NCI-H1092 (cell line): ENCODE data around the gene HNRNPA3.
"Not testable (repeated sequence)": the region's sequence is repeated elsewhere in the genome, so short reads cannot be mapped to it uniquely, and the experiment has no call there.

Experiments used
- DNase-seq: peaks from one replicate; lab custom pipeline; 2025; lab: John Stamatoyannopoulos, UW

The HNRNPA3 gene

DNA sequence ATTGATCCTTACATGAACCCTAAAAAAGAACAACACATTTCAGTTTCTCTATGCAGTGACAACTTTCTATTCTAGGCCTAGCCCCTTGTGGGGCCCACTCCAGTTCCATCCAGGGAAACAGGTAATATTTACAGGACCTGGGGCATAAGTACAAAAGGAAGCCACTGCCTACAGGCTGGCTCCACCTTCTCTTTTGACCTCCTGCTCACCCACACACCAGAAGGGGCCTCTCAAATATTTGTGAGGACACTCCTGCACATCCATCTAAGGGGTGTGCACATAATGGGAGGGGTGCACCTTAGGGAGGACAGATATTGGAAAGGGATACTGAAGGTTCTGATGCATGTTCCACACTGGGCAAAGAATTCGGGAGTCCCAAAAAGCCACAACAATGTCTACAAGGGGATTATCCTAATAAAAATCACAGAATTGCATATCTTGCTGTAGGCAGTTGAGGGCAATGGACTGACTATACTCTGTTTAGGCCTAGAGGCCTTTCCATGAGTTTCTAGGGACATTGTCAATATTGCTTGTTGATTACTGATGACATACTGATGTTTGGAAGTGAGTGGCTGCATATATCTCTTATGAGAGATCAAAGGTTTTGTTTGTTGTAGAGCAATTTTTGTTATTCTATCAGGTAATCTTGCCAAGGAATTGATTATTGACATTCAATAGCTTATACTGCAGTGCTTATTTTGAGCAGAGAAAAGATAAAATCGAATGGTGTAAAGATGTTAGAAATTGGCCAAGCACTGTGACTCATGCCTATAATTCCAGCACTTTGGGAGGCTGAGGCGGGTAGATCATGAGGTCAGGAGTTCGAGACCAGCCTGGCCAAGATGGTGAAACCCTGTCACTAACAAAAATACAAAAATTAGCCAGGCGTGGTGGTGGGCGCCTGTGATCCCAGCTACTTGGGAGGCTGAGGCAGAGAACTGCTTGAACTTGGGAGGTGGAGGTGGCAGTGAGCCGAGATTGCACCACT lies 23.8 kb upstream of the HNRNPA3 start:
- no peak for DNase-seq

DNA sequence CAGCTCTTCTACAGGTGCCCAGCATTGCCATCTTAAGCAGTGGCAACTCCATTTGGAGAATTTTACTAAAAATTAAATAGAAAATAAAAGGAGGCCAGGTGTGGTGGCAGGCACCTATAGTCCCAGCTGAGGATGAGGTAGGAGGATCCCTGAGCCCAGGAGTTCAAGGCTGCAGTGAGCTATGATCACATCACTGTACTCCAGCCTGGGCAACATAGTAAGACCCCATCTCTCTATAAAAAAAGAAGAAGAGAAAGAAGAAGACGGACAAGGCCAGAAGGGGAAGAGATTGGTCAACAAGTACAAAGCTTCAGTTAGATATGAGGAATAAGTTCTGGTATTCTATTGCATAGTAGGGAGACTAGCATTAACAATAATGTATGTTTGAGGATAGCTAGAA lies 21.7 kb upstream of the HNRNPA3 start:
- no peak for DNase-seq

DNA sequence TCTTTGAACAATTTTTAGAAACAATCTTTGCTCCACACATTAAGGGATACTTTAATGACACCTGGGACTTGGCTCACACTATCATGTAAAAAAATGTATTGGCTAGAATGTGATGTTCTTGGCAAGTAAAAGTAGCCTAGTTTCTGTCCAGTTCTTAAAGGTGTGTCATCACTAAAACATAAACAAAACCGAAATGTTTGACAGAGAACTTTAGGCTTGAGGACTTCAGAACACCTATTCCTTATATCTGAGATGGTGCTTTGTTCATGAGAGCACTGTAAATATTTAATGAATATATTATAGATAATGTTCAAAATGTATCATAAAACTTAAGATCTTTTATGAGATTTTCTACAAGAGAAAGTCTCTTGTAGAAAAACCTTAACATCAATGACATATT lies 19.8 kb upstream of the HNRNPA3 start:
- DNase-seq: no peak

DNA sequence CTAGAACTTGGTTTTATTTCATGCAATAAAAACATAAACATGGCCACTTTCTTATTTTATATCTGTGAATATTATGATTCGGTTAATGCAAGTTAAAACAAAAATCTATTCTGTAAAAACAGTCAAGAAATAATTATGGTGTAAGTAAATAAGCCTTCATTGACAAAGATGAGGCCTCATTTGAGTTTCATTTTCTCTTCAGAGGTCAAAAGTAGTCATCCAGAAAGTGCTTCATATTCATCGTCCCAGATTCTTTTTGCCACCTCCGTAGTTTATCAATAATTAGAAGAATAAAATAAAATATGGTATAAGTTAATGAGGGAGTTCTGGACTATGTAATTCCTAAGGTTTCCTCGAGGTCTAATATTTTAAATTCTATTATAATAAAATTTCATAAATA lies 19.4 kb upstream of the HNRNPA3 start:
- DNase-seq: no peak

DNA sequence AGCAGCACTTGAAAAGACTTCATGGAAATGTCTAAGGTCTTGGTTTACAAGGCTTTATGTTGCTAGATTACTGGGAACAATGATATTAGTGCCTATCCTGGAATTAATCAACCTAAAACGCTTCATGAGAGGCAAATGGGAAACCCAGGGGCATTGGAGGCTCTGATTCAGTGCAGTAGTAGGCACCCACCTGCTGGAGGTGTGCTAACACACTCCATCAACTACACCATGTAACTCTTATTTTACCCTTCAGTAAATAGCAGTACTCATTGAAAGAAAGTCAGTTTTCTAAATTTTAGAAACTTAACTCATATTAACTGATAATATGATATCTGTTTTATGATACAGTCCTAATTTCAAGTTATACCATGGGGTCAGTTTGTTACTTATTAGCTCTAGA lies 17.4 kb upstream of the HNRNPA3 start:
- no peak for DNase-seq

DNA sequence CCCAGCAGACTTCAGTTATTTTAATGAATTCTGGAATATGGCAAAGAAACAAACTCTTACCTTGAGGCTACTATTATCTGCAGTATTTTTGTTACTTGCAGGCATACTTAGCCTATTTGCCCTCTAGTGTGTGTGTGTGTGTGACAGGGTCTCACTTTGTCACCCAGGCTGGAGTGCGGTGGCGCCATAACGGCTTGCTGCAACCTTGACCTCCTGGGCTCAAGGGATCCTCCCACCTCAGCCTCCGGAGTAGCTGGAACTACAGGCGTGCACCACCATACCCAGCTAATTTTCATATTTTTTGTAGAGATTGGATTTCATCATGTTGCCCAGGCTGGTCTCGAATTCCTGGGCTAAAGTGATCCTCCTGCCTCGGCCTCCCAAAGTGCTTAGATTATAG lies 12.2 kb upstream of the HNRNPA3 start:
- DNase-seq: not testable (repeated sequence)

DNA sequence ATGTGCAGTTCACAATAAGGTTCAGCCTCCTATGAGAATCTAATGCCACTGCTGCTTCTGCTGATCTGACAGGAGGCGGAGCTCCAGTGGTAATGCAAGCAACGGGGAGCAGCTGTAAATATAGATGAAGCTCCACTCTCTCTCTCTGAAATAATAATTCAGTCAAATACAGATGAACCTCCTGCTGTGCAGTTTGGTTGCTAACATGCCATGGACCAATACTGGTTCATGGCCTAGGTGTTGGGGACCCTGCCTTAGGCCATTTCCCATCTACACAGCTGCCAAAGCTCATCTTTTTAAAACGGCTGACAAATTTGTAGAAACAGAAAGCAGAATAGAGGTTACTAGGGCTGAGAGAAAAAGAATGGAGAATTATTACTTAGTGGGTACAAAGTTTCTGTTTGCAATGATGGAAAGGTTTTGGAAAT lies 10.7 kb upstream of the HNRNPA3 start:
- no peak for DNase-seq

DNA sequence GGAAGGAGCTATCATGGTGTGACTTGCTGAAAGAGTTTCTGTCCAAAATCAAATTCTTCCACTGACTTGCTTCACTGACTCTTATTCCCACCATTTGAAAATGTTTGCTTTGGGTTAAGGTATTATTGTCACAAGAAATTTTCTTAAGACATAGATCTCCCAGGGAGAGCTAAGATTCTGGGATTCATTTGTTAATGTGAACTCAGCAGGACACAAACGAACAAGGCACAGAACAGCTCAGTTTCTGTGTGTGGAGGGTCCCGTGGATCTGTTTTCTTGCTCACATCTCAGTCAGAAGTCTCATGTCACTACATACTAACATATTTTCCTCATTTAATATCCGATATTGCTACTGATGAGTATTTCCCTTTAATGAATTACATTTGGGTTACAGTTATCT lies 8.2 kb upstream of the HNRNPA3 start:
- no peak for DNase-seq

DNA sequence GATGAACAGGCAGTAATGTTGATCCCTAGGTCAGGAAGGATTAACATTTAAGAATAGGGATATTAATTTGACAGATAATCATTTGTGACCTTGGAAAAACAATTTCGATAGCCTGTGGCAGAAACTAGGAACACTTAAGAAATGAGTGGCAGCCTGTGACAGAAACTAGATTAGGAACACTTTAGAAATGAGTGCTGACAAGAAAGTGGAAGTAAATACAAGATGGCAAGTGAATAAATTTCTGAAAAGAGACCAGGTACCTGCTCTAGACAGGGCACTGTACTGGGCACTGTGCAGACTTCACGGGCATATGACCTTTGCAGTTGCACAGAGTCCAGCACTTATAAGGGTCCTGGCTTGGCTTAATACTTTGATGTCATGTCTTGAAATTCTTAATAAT lies 5.5 kb upstream of the HNRNPA3 start:
- no peak for DNase-seq

DNA sequence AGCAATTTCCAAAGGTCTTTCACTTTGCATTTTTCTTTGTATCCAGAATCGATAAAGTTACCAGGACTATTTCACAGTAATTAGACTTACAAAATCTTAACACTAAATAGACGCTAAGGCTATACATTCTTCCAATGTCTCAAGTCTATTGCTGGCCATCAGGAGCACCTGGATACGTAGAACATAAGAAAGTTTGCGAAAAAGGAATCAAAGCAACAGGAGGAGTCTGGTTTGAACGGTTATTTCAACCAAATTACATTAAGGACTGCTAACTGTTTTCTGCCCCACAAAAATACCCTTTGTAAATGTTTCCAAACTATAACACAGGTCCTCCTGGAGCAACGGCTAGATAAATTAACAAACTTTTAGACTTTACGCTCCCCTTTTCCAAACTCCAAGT lies 1.4 kb upstream of the HNRNPA3 start:
- DNase-seq: no peak

DNA sequence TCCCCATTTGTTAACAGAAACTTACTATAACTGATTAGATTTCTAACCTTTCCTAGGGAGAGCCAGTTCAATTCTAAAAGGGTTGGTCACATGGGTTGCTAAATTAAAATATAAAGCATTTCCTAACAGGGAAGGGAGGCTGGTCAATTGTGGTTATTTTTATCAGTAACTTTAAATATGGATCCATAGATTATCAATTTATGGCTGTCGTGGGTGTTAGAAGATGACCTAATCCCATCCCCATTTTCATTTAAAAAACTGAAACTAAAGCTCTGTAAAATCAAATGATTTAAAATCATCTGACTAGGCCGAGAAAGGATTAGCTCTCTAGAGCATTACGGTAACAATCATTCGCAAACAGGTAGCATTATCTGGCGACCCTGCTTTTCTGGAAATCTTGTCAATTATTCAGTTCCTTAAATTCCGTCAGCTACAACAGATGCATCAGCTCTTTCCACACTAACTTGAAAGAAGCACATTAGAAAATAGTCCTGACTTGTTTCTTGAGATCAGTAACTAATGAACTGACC lies 953 bp upstream of the HNRNPA3 start:
- DNase-seq: no peak

DNA sequence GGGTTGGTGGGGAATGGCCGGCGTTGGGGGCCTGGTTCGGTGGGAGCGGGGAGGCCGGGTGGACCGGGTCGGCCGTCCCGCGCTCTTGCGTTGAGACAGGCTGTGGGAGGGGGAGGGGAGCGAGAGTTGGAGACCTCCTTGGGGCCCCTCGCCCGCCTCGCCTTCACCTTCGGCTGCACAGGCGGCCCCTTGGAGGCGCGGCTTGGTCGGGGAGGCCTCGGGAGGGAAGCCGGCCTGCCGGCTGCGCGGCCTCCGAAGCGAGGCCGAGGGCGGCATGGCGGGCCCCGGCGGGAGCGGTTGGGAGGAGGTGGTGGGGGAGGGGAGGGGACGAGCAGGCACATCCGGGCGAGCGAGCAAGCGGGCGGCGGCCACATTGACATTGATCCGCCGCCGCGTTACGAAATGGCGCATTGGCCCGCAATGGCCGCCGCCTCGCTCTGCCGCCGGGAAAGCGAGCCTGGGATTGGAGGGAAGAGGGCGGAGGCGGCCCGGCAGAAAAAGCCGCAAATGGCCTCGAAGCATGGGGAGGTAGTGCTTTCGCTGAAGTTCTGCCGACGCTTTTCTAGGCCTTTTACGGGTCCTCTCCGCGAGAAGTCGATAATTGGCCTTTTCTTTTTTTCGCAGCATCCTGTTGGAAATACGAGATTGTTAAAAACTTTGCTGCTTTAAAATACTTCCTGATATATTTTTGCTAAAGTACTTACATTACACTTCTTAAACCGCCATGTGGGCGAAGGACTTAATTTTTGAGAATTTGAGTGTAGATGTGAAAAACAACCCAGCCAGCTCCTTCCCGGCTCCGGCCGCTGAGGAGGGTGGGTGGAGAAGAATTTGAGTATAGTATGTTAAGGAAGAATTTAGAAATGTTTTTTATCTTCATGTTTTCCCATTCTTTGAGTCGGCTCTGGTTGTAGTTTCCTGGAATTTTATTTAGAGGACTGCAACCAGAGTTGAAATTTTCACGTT lies 580 bp downstream of the HNRNPA3 start:
- peak; percentile 45 for DNase-seq

DNA sequence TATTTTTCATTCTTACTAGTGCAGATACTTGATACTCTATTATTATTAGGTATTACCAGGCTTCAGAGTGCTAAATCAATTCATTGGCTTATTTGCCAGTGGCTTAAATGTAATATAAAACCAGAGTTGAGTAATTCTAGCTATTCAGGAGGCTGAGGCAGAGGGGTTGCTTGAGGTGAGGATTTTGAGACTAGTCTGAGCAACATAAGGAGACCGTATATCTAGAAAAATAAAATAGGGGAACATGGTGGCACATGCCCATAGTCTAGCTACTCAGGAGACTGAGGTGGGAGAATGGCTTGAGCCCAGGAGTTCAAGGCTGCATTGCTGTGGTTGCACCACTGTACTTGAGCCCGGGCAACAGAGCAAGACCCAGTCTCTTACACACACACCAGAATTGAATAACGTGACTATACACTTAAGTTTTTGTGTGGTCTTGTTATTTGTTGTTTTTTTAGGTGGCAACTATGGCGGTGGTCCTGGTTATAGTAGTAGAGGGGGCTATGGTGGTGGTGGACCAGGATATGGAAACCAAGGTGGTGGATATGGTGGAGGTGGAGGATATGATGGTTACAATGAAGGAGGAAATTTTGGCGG lies 4.8 kb downstream of the HNRNPA3 start:
- no peak for DNase-seq

DNA sequence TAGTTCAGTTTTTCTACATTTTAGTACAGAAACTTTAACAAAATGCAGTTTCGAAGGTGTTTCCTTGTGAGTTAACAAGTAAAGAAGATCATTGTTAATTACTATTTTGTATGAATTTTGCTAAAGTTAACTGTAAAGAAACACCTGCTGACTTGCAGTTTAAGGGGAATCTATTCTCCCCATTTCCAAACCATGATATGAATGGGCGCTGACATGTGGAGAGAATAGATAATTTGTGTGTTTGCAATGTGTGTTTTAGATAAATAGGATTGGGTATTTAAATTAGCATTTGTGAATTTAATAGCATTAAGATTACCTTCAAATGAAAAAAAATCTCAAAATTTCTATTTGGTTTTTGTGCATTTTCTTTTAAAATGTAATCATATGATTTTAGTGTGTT lies 7.2 kb downstream of the HNRNPA3 start:
- DNase-seq: not testable (repeated sequence)

DNA sequence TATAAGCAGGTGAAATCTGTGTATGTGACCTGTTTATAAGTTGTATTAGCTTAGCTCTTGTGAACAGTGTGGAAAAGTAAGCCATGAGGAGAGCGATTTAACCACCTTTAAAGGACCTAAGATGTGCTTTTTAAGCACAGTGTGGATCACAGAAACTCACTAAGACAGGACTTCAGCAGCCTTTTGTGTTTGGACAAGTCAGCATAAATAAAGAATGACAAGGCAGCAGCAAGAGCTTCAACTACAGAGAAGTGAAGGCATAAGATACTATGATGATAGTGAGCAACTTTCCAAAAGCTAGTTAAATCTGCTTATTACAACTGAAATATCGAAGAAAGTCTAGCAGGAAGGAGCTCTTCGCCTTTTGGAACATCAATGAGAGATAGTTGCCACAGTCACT lies 8.9 kb downstream of the HNRNPA3 start:
- DNase-seq: no peak

DNA sequence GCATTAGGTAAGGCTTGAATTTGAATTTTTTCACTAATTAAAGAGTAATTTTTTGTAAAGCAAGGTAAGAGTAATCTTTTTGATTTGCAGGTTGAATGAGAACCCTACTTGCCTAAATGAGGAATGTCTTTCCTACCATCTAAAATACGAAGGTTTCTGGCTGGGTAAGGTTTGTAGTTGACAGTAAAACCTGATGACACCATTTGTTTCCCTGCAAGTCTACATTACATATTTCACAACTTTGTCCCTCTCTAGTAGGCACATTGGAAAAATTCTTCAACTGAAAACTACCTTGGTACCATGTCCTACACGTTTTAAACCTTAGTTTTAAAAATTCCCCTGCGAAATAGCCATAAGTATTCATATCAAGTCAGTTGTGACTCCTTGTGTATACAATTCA lies 9.4 kb downstream of the HNRNPA3 start:
- no peak for DNase-seq

DNA sequence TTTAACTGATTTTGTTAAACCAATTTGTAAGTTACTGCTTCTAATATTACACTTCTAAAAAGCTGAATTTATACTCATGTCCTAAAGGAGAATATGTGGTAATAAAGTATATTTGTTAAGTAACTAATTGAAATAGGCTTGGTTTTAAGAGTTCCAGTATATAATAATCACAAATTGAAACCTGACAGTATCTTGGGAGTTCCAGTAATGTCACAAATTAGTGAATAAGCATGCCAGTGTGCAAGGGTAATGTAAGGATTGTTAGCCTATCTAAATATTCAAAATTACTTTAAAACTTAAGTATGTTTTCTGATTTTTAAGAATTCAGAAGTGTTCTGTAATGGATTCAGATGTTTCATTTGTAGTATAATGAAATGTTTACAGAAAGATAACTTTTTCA lies 10.8 kb downstream of the HNRNPA3 start:
- not testable (repeated sequence) for DNase-seq

DNA sequence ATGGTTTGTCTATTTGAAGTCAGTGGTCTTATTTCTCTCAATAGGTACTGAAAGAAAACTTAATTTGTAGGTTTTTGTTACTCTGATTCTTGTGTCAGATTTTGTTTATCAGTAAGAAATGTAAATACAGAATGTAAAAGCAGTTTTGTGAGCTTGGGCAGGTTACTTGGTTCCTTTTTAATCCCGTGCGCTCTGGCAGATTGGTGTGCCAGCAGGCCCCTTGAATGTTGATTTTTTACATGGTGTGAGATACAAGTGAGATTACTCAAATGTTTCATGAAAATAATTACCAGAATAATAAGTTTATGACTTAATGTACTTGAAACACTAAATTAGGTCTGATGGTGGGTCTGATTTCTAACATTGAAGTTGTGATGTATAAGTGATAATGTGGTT lies 13.4 kb downstream of the HNRNPA3 start:
- no peak for DNase-seq

DNA sequence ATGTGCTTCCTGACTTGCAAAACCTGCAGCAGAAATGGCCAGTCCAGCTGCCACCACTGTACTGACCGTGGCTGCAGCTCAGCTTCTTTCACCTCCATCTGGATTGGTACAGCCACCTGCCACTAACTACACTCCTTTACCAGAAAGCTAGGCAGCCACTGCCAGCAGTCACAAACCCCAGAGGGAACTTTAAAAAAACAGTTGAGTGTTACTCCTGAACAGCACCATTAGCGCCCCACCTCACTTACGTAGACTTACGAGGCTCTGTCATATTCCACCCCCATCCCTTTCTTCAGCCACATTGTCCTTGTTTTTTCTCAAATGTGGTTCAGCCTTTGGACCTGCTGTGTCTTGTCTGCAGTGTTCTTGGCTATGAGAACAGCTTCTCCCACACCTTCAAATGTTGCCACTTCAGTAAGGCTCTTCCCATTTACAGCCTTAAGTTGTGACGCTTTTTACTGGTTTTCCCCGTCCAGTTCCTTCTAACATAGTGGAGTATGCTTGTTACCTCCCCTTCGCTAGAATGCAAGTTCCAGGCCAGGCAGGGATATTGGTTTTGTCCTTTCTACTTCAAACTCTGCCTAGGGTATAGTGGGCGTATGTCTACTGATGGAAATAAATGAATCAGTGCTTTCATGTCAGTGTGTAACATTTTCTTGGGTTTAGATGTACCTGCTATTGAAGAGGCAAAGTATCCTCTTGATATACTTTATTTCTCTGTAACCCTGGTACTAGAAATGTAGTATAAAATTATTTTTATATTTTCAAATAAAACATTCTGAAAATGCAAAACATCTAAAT lies 17.0 kb downstream of the HNRNPA3 start:
- no peak for DNase-seq

DNA sequence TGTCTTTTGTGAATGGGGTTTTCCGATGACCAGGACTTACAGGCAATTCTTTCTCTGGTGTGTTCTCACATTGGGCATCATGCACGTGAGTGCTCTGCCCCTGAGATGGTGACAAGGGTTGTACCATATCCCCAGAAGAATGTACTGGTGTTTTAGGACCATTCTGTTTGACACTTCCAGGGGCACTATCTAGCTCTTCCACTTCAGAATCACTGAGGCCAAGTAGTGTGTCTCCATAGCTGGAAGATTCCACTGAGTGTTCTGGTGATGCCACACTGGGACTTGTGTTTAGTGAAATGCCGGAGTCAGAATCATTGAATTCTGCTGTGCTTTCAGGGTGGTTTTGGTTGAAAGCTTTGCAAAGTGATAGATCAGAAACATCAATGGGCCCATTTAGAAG lies 18.7 kb downstream of the HNRNPA3 start:
- no peak for DNase-seq

DNA sequence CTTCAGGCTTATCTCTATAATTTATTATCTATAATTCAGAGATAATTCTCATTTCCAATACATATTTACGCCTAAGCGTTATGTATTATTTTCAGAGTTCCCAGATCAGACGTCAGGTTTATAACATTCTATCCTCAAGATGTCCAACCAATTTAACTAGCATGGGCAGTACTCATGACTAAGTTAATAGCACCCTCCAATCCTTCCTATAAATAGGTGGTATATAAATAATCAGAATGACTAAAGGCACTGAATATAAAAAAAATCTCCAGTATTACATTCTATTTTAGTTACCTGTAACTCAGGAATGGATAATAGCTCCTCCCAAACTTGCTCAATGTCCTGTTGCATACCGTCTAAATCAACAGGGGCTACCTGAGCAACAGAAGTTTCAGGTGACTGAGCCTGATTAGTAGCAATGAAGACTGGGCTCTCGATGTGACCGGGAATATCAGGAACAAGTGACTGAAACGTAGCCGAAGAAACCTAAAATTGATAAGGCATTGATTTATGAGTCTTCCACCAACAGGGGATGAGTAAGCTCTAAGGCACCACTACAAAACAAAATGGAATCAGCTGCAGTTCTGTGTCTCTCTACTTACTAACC lies 19.6 kb downstream of the HNRNPA3 start:
- no peak for DNase-seq
